IPS-20b (cell line): ENCODE results near the gene SLAMF7.

Source experiments
- H3K27ac ChIP-seq: one replicate; pipeline ENCODE4 v1.5.1; 2013; ENCODE audit warnings: low read length
- H3K27me3 ChIP-seq: 2 replicates; pipeline ENCODE4 v1.6.1; 2013; ENCODE audit warnings: mild to moderate bottlenecking, low read length, inconsistent platforms; ENCODE audit not compliant: insufficient read depth
- H3K36me3 ChIP-seq: 2 replicates; pipeline ENCODE4 v1.6.1; 2013; ENCODE audit warnings: low read depth, mild to moderate bottlenecking, inconsistent platforms, low read length, moderate library complexity; ENCODE audit not compliant: insufficient read depth
- H3K4me1 ChIP-seq: 2 replicates; pipeline ENCODE4 v1.6.1; 2013; ENCODE audit warnings: mild to moderate bottlenecking, control low read depth, inconsistent platforms, low read length, moderate library complexity; ENCODE audit not compliant: insufficient read depth
- H3K4me3 ChIP-seq: 2 replicates; pipeline ENCODE4 v1.5.1; 2013; ENCODE audit warnings: mild to moderate bottlenecking, low read length, inconsistent platforms
- H3K9ac ChIP-seq: 2 replicates; pipeline ENCODE4 v1.6.1; 2013; ENCODE audit warnings: low read depth, mild to moderate bottlenecking, inconsistent platforms, low read length, moderate library complexity
- H3K9me3 ChIP-seq: 2 replicates; pipeline ENCODE4 v1.6.1; 2013; ENCODE audit warnings: mild to moderate bottlenecking, low read depth, low read length, inconsistent platforms; ENCODE audit not compliant: insufficient read depth

The SLAMF7 gene

DNA sequence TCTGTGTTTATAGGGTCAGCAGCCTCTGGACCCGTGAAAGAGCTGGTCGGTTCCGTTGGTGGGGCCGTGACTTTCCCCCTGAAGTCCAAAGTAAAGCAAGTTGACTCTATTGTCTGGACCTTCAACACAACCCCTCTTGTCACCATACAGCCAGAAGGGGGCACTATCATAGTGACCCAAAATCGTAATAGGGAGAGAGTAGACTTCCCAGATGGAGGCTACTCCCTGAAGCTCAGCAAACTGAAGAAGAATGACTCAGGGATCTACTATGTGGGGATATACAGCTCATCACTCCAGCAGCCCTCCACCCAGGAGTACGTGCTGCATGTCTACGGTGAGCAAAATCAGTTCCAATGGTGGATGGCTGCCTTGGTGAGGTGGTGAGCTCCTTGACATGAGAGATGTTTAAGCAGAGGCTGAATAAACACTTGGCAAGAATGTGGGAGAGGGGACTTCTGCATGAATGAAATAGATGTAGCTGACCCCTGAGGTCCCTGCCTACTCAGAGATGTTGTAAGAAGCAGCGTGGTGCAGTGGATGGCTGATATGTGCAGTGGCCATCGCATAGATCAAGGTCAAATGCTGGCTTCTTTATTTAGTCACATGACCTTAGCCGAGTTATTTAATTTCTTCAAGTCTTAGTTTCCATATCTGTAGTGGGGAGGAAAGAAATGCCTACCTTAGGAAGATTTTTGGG is 9.3 kb downstream of the SLAMF7 start:
- Histone ChIP-seq H3K9me3 (no peaks in the 10 kb centered on the region), H3K36me3 (no peaks in the 10 kb centered on the region), H3K9ac (no peak overlapping the region), H3K27me3 (no peaks in the 10 kb centered on the region), H3K4me1 (peaks cover 11% of the 10 kb centered on the region), H3K4me3 (no peak overlapping the region), H3K27ac (no peak overlapping the region)

DNA sequence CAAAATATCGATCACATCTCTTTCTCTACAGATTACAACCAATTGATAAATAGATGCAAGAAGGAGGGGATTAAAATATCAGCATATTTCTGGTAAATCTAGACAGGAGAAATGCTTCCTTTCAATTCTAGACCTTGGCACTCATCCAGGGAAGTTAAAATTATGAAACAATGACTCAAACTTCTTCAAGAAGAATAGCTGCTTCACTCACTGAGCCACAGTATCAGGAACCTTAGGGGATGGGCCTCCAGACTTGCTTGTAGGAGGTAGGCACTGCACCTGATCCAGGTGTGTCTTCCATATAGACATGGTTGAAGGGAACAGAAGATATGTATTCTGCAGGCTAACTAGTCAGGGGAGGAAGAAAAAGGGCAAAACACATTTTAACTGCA is 9.8 kb downstream of the SLAMF7 start:
- H3K9me3 ChIP-seq, result no peaks in the 10 kb centered on the region
- peaks cover 11% of the 10 kb centered on the region for H3K4me1 ChIP-seq
- H3K27me3 ChIP-seq, result no peaks in the 10 kb centered on the region
- no peak overlapping the region for H3K9ac ChIP-seq
- no peaks in the 10 kb centered on the region for H3K36me3 ChIP-seq
- H3K4me3 ChIP-seq, result no peak overlapping the region
- H3K27ac ChIP-seq, result no peak overlapping the region

DNA sequence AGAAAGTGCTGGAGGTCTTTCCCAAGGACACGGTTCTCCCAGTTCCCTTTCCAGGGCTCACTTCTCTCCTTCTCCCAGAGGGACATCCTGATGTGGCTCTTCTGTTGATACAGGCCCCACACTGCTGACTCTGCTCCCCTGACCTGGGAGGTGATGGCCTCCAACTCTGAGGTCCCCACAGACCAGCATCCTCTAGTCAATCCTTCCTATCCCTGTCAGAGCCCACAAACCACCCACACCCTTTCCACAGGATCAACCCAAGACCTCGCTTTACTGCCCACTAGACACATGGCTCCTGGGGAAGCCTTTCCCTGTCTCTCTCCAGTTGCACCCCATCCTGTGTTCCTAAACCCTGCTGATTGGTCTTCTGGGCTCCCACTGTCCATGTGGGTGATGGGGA is 11.6 kb downstream of the SLAMF7 start:
- no peak overlapping the region for H3K4me3 ChIP-seq
- H3K27me3 ChIP-seq, result no peaks in the 10 kb centered on the region
- no peak overlapping the region for H3K27ac ChIP-seq
- H3K9me3 ChIP-seq, result no peaks in the 10 kb centered on the region
- H3K36me3 ChIP-seq, result no peaks in the 10 kb centered on the region
- peaks cover 11% of the 10 kb centered on the region for H3K4me1 ChIP-seq
- H3K9ac ChIP-seq, result no peak overlapping the region

DNA sequence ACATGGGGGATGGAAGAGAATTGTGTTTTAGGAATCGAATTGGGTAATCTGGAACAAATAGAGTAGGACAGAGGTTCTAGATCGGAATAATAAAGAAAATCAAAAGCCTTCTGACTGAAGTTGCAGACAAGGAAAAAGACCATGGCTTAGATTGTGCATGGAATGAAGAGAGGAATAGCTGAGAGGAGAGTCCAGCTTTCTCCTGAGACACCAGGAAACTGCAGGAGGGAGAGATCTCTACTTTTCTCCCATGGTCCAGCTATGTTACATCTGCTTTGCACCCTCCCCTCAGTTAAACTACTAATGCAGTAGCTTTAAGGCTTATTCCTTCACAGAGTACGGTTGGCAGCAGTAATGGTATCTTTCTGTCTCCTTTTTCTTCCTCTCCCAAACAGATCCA is 13.4 kb downstream of the SLAMF7 start:
- Histone ChIP-seq H3K4me3 (no peak overlapping the region), H3K4me1 (peaks cover 3% of the 10 kb centered on the region; the same call in 1 of the 2 replicates), H3K36me3 (no peaks in the 10 kb centered on the region), H3K9me3 (no peaks in the 10 kb centered on the region), H3K27me3 (no peaks in the 10 kb centered on the region), H3K27ac (no peak overlapping the region), H3K9ac (no peak overlapping the region)

DNA sequence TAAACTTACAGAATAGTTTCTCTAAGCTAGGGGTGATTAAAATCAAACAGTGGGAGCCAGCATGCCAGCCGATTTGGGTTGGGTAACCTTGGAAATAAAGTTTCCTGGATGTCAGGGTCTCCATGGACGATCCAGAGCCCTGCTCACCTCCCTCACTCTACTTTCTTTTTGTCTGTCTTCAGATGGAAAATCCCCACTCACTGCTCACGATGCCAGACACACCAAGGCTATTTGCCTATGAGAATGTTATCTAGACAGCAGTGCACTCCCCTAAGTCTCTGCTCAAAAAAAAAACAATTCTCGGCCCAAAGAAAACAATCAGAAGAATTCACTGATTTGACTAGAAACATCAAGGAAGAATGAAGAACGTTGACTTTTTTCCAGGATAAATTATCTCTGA is 13.9 kb downstream of the SLAMF7 start:
- H3K27me3 ChIP-seq, result no peaks in the 10 kb centered on the region
- H3K27ac ChIP-seq, result no peak overlapping the region
- H3K9ac ChIP-seq, result no peak overlapping the region
- H3K4me1 ChIP-seq, result no peaks in the 10 kb centered on the region
- no peak overlapping the region for H3K4me3 ChIP-seq
- H3K36me3 ChIP-seq, result no peaks in the 10 kb centered on the region
- H3K9me3 ChIP-seq, result no peaks in the 10 kb centered on the region

DNA sequence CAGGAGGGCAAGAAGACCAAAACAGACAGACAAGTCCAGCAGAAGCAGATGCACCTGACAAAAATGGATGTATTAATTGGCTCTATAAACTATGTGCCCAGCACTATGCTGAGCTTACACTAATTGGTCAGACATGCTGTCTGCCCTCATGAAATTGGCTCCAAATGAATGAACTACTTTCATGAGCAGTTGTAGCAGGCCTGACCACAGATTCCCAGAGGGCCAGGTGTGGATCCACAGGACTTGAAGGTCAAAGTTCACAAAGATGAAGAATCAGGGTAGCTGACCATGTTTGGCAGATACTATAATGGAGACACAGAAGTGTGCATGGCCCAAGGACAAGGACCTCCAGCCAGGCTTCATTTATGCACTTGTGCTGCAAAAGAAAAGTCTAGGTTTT is 14.5 kb downstream of the SLAMF7 start:
- H3K27me3 ChIP-seq, result no peaks in the 10 kb centered on the region
- H3K4me3 ChIP-seq, result no peak overlapping the region
- H3K9me3 ChIP-seq, result no peaks in the 10 kb centered on the region
- H3K36me3 ChIP-seq, result no peaks in the 10 kb centered on the region
- no peaks in the 10 kb centered on the region for H3K4me1 ChIP-seq
- no peak overlapping the region for H3K9ac ChIP-seq
- H3K27ac ChIP-seq, result no peak overlapping the region

DNA sequence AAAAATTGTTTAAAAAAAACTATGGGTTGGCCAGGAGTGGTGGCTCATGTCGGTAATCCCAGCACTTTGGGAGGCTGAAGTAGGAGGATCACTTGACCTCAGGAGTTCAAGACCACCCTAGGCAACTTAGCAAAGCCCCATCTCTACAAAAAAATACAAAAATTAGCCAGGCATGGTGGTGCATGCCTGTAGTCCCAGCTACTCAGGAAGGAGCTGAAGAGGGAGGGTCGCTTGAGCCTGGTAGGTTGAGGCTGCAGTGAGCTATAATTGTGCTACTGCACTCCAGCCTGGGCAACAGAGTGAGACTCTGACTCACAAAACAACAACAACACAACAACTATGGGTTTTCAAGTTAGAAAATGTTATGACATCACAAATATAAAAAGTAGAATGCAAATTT is 16.4 kb downstream of the SLAMF7 start:
- Histone ChIP-seq H3K36me3 (no peaks in the 10 kb centered on the region), H3K4me3 (no peak overlapping the region), H3K27me3 (no peaks in the 10 kb centered on the region), H3K9me3 (no peaks in the 10 kb centered on the region), H3K27ac (no peak overlapping the region), H3K9ac (no peak overlapping the region), H3K4me1 (no peaks in the 10 kb centered on the region)

DNA sequence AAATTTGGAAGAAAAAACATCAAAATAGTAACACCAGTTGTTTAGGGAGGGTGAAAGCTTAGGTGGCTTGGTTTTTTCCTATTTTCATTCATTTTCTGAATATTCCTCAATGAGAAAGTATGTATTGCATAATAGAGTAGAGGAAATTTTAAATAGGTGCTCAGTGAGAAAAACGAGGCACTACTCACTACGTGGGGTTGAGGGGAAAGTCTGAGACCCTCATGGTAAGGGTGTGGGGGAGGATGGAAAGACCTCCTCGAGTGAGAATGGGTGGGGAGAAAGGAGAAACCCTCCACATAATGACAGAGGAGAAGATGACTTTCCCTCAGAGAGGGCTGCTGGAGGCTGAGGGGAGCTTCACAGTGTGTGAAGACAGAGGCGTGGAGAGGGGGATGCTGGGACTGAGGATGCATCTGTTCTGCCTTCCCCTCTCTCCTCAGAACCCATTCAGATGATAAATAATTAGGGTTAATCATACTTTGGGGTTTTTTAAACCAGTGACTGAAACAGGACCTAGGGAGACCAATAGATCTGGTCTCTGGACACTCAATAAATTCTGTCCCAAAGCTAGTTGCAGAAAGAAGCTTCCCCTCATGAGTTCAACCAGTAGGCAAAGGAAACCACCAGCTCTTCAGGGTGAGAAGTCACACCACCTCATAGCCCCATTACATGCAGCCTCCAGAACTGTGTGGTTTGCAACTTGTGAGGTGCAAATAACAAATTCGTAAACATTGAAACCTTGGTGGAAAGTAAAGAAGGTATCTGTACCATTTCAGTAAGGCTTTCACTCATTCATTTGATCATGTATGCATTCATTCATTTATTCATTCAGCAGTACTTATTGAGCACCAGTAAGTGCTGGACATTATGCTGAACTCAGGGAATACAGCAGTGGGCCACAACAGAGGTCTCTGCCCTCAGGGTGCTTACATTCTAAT is 17.1 kb downstream of the SLAMF7 start:
- Histone ChIP-seq H3K27me3 (no peaks in the 10 kb centered on the region), H3K27ac (no peak overlapping the region), H3K36me3 (no peaks in the 10 kb centered on the region), H3K4me1 (no peaks in the 10 kb centered on the region), H3K9me3 (no peaks in the 10 kb centered on the region), H3K4me3 (no peak overlapping the region), H3K9ac (no peak overlapping the region)

DNA sequence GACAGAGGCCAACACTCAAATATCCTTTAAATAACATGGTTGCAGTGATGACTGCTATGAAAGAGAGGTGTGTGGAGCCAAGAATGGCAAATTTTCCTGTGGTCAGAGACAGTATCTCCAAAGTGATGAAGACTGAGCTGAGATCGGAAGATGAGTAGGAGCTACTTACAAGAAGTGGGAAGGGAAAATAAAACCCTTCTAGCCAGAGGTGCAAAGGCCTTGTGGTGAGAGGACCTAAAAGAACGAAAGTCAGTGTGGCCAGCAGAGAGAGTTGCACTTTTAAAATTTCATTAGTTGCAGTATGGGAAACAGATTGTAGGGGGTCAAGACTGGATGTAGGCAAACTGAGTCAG is 17.8 kb downstream of the SLAMF7 start:
- Histone ChIP-seq H3K9ac (no peak overlapping the region), H3K36me3 (no peaks in the 10 kb centered on the region), H3K4me1 (no peaks in the 10 kb centered on the region), H3K9me3 (no peaks in the 10 kb centered on the region), H3K4me3 (no peak overlapping the region), H3K27ac (no peak overlapping the region), H3K27me3 (no peaks in the 10 kb centered on the region)

DNA sequence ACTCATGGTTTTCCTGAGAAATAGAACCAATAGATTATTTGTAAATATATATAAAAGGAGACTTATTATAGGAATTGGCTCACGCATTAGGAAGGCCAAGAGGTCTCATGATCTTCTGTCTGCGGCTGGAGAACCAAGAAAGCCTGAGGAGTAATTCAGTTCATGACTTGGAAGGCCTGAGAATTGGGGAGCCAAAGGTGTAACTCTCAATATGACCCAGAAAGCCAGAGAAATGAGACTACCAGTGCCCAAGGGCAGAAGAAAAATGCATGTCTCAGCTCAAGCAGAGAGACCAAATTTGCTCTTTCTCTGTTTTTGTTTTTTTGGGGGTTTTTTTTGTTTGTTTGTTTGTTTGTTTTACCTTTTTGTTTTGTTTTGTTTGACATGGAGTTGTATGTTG is 19.5 kb downstream of the SLAMF7 start:
- H3K9me3 ChIP-seq, result no peaks in the 10 kb centered on the region
- H3K27ac ChIP-seq, result no peak overlapping the region
- no peaks in the 10 kb centered on the region for H3K27me3 ChIP-seq
- no peaks in the 10 kb centered on the region for H3K36me3 ChIP-seq
- H3K9ac ChIP-seq, result no peak overlapping the region
- no peak overlapping the region for H3K4me3 ChIP-seq
- no peaks in the 10 kb centered on the region for H3K4me1 ChIP-seq

DNA sequence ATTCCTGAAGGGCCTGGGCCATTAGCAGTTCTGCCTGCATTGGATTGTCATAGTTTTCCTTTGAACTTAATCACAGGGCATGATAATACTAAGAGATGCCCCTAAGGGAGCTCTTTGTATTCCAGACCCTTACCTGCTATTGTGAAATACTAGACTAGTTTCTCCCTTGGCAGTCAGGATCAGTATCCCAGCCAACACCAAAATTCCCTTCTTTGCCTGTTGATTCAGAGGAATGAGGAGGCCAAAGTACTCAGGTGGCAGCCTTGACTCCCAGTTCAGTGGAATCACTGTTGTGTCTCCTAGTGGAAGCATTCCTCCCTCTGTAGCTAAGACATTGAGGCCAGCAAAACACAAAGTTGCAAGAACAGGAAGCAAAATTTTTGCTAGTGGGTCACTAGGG is 20.7 kb downstream of the SLAMF7 start:
- Histone ChIP-seq H3K4me1 (no peaks in the 10 kb centered on the region), H3K9me3 (no peaks in the 10 kb centered on the region), H3K9ac (no peak overlapping the region), H3K27ac (no peak overlapping the region), H3K36me3 (no peaks in the 10 kb centered on the region), H3K4me3 (no peak overlapping the region), H3K27me3 (no peaks in the 10 kb centered on the region)

DNA sequence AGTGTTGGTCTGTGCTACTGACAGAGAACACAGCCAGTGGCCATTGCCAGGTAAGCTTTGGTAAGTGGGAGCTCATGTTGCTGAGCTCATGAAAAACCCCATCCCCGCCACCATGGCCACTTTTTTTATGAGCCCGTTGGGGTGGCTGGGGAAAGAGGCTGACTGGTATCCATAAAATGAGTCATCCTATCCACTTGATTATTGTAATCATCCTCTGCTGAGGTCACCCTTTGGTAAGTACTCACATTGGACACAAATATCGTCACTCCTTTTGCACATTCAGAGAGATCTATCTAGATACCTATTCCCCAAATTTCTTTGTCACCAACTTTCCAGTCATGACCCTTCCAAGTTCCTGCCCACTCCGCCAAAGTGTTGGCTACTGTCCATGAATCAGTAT is 22.0 kb downstream of the SLAMF7 start:
- Histone ChIP-seq H3K4me3 (no peak overlapping the region), H3K36me3 (no peaks in the 10 kb centered on the region), H3K9ac (no peak overlapping the region), H3K27ac (no peak overlapping the region), H3K27me3 (no peaks in the 10 kb centered on the region), H3K4me1 (no peaks in the 10 kb centered on the region), H3K9me3 (no peaks in the 10 kb centered on the region)
